Ishikawa (cell line): ENCODE data around the gene ACVR1C.

Experiments used
- CEBPB ChIP-seq: IDR thresholded peaks from 2 replicates; pipeline ENCODE4 v1.6.1; 2012
- CREB1 ChIP-seq: IDR thresholded peaks from 2 replicates; pipeline ENCODE4 v1.6.1; 2012; ENCODE audit warnings: low read depth
- EGR1 ChIP-seq: IDR thresholded peaks from 2 replicates; pipeline ENCODE4 v1.6.1; 2012
- EP300 ChIP-seq: IDR thresholded peaks from 2 replicates; pipeline ENCODE4 v1.6.1; 2012; ENCODE audit warnings: borderline replicate concordance
- FOXM1 ChIP-seq: IDR thresholded peaks from 2 replicates; pipeline ENCODE4 v1.6.1; 2012; ENCODE audit warnings: low read depth, borderline replicate concordance
- MAX ChIP-seq: IDR thresholded peaks from 2 replicates; pipeline ENCODE4 v1.6.1; 2012
- NFIC ChIP-seq: IDR thresholded peaks from 2 replicates; pipeline ENCODE4 v1.6.1; 2012
- RAD21 ChIP-seq: IDR thresholded peaks from 2 replicates; pipeline ENCODE4 v1.6.1; 2012; ENCODE audit warnings: low read depth
- REST ChIP-seq: IDR thresholded peaks from 2 replicates; pipeline ENCODE4 v1.6.1; 2012; ENCODE audit warnings: low read depth, mild to moderate bottlenecking
- TAF1 ChIP-seq: IDR thresholded peaks from 2 replicates; pipeline ENCODE4 v1.6.1; 2012; ENCODE audit warnings: low read depth, mild to moderate bottlenecking
- TCF12 ChIP-seq: IDR thresholded peaks from 2 replicates; pipeline ENCODE4 v1.6.1; 2012; ENCODE audit warnings: low read depth
- TEAD4 ChIP-seq: IDR thresholded peaks from 2 replicates; pipeline ENCODE4 v1.6.1; 2012
- YY1 ChIP-seq: IDR thresholded peaks from 2 replicates; pipeline ENCODE4 v1.6.1; 2012; ENCODE audit warnings: low read depth
- ZBTB7A ChIP-seq: IDR thresholded peaks from 2 replicates; pipeline ENCODE4 v1.6.1; 2012; ENCODE audit warnings: low read depth
- TF ChIP-seq, protein P1 (sequence below): IDR thresholded peaks from 2 replicates; pipeline ENCODE4 v1.6.1; 2012

Gene ACVR1C

GRCh38 chr2:157662401-157662800 is 33.7 kb upstream of the ACVR1C start:
- TF ChIP-seq RAD21 (no peak), CREB1 (no peak), YY1 (no peak), REST (no peak), ZBTB7A (no peak), EP300 (no peak), TEAD4 (no peak), EGR1 (no peak), TCF12 (no peak), CEBPB (no peak), TAF1 (no peak), FOXM1 (no peak), MAX (no peak), NFIC (no peak)
- TF ChIP-seq, protein P1, sequence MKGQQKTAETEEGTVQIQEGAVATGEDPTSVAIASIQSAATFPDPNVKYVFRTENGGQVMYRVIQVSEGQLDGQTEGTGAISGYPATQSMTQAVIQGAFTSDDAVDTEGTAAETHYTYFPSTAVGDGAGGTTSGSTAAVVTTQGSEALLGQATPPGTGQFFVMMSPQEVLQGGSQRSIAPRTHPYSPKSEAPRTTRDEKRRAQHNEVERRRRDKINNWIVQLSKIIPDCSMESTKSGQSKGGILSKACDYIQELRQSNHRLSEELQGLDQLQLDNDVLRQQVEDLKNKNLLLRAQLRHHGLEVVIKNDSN: no peak

DNA sequence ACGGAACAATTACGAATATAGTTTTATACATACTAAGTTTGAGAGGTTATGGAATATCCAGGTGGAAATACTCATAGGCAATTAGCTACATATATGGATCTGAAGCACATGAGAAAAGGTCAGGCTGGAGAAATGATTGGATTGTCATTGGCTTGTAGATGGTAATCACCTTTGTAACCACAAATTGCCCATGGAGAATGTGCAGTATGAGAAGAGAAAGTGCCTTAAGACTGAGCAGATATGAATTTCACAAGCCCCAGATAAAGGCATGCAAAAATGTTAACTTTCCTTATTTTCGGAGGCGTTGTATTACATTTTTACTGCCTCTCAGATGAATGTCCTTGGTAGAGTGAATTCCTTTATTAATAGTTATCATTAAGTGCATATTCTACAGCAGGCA is 33.1 kb upstream of the ACVR1C start:
- TF ChIP-seq RAD21 (no peak), YY1 (no peak)

DNA sequence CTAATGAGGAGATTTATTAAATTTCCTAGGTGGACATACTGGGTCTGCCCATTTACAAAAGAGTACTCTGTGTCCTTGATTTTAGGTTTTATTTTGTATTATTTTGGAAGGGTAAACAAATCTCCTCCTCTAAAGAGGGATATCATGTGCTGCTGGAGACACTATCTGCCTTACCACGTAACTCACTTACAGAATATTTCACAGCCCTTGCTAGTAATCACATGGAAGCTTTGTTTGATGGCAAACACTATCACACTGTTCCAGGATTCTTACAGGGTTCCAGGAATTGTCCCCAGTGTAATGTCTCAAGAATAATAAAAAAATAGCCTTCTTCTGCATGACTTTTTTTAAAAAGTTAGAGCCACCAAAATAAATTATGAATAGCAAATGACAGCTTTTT is 29.2 kb upstream of the ACVR1C start:
- TF ChIP-seq TAF1 (no peak), EP300 (no peak)

DNA sequence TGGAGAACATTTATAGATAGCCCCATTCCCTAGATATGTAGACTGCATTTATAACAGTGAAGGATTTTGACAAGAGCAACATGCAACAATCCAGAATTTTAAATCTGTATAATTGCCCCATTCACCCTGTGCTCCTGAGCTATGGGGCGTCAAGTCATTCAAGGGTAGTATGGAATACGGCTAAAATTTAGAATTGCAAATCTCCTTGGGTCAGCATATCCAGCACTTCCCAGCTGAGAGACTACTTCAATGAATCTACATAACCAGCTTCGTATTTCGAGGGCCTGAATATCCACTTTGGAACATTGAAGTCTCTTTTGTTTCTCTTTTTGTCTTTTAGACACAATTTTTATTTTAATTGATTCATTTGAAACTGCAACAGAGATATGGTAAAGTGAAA is 28.4 kb upstream of the ACVR1C start:
- TF ChIP-seq CREB1 (no peak), ZBTB7A (no peak), CEBPB (no peak)
- TF ChIP-seq, protein P1: no peak

DNA sequence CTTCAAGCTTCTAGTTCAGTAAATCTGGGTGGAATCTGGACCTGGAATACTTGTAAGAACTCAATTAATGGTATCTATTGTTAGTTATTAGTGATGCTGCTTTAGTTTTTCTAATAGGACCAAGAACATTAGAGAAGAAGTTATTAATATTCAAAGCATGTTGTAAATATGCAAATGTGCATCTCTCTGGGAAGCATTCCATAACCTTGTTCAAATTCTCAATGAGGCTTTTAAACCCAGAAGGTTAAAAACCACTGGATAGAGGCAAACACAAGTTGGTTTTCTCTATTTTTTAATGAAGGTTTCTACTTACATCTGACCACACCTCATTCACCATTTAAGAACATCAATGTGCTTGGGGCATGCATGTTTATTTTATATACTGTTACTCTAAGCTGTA is 16.1 kb upstream of the ACVR1C start:
- no peak for TF ChIP-seq EGR1
- TF ChIP-seq YY1: no peak
- no peak for TF ChIP-seq MAX
- no peak for TF ChIP-seq TCF12
- no peak for TF ChIP-seq TAF1
- no peak for TF ChIP-seq EP300
- TF ChIP-seq FOXM1: no peak
- no peak for TF ChIP-seq CREB1

DNA sequence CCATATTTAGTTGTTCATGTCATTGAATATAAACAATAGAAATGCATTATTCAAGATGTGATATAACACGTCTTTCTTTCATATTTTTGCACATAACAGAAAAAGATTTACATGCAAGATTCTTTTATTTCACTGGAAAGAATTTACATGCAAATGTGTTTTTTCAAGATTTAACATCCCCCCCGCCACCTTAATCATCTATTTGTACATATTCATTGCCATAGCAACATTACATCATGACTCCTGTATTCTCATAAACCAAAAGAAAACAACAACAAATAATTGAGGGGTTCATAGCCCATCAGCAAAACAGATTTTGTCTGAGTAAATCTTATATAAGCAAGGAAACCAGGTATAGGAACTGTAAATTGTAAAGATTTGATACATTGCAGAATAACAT is 3.2 kb upstream of the ACVR1C start:
- TF ChIP-seq TEAD4: no peak
- no peak for TF ChIP-seq RAD21
- TF ChIP-seq REST: no peak
- TF ChIP-seq YY1: no peak
- TF ChIP-seq FOXM1: no peak
- no peak for TF ChIP-seq TAF1
- no peak for TF ChIP-seq MAX
- no peak for TF ChIP-seq ZBTB7A
- no peak for TF ChIP-seq TCF12
- TF ChIP-seq EGR1: no peak
